CD14-positive monocyte (primary cell): ENCODE data around the gene PPOX. TPM values are rescaled to one million over a fixed set of nuclear protein-coding genes. Genes with fewer than 3 reads are reported as not detected.
A peak's percentile ranks its signal among the peaks of the same experiment; 100 is the strongest.

Experiments used
- DNase-seq, 3 donors: peaks; one replicate each; pipeline ENCODE4 v3.0.0-alpha.2; 2011 to 2022
- H2AFZ ChIP-seq: 2 replicates; pipeline ENCODE4 v1.6.0; 2012; ENCODE audit warnings: mild to moderate bottlenecking, low read depth, low read length, inconsistent platforms; ENCODE audit not compliant: insufficient read depth, poor library complexity, severe bottlenecking
- H3K27ac ChIP-seq, 2 donors: 1 replicate in 1 of 2; 2 replicates in 1 of 2; pipeline ENCODE4 v1.5.1; 2012 to 2013; ENCODE audit warnings: low read length in 2 of 2, control low read depth in 1 of 2, inconsistent platforms in 1 of 2, low read depth in 1 of 2, mild to moderate bottlenecking in 1 of 2
- H3K27me3 ChIP-seq, 2 donors: one replicate each; pipeline versions ENCODE4 v1.6.0 to v1.6.1; 2011 to 2013; ENCODE audit warnings: low read length in 2 of 2; ENCODE audit not compliant: control insufficient read depth in 2 of 2, insufficient read depth in 2 of 2
- H3K36me3 ChIP-seq, 2 donors: replicated peaks in 1 of 2; 1 replicate in 1 of 2; 2 replicates in 1 of 2; pipeline versions ENCODE4 v1.5.1 to v1.6.1; 2012 to 2013; ENCODE audit warnings: low read length in 2 of 2, control low read depth in 1 of 2, inconsistent platforms in 1 of 2, mild to moderate bottlenecking in 1 of 2; ENCODE audit not compliant: insufficient read depth in 2 of 2, control insufficient read depth in 1 of 2
- H3K4me1 ChIP-seq, 2 donors: 1 replicate in 1 of 2; 2 replicates in 1 of 2; pipeline versions ENCODE4 v1.5.1 to v1.6.1; 2012 to 2013; ENCODE audit warnings: low read length in 2 of 2, control low read depth in 1 of 2, inconsistent platforms in 1 of 2, mild to moderate bottlenecking in 1 of 2, moderate library complexity in 1 of 2; ENCODE audit not compliant: insufficient read depth in 2 of 2, control insufficient read depth in 1 of 2
- H3K4me2 ChIP-seq: replicated peaks from 2 replicates; pipeline ENCODE3; 2012; ENCODE audit warnings: low read length, moderate library complexity, mild to moderate bottlenecking; ENCODE audit not compliant: poor library complexity, severe bottlenecking; ENCODE audit errors: extremely low read depth
- H3K4me3 ChIP-seq, 3 experiments: fragments of 200-600 bp in 1 of 3; sonication (generic) in 1 of 3; replicated peaks in 1 of 3; 1 replicate in 2 of 3; 2 replicates in 1 of 3; pipeline ENCODE4 v1.5.1; 2011 to 2013; ENCODE audit warnings: low read length in 3 of 3, mild to moderate bottlenecking in 3 of 3, control low read depth in 2 of 3, low read depth in 2 of 3, inconsistent platforms in 1 of 3, moderate library complexity in 1 of 3
- H3K79me2 ChIP-seq: 2 replicates; pipeline ENCODE4 v1.6.0; 2012; ENCODE audit warnings: mild to moderate bottlenecking, control low read depth, inconsistent platforms, low read length, moderate library complexity; ENCODE audit not compliant: insufficient read depth
- H3K9ac ChIP-seq: 2 replicates; pipeline ENCODE4 v1.6.0; 2017; ENCODE audit warnings: low read length, mild to moderate bottlenecking; ENCODE audit not compliant: insufficient read depth, poor library complexity, severe bottlenecking
- H3K9me3 ChIP-seq, 2 donors: replicated peaks in 1 of 2; 1 replicate in 1 of 2; 2 replicates in 1 of 2; pipeline versions ENCODE4 v1.5.1 to v1.6.1; 2012 to 2013; ENCODE audit warnings: low read length in 2 of 2, control low read depth in 1 of 2; ENCODE audit not compliant: control insufficient read depth in 1 of 2, insufficient read depth in 1 of 2
- H4K20me1 ChIP-seq: 2 replicates; pipeline ENCODE4 v1.6.0; 2012; ENCODE audit warnings: mild to moderate bottlenecking, low read length, control low read depth, moderate library complexity; ENCODE audit not compliant: insufficient read depth
- H3K27ac Mint-ChIP-seq, 7 donors: one replicate each; pipeline ENCODE4 v1.8.0; 2020; ENCODE audit warnings: mild to moderate bottlenecking in 7 of 7, mixed read lengths in 7 of 7, moderate library complexity in 6 of 7, inconsistent platforms in 2 of 7
- H3K27me3 Mint-ChIP-seq, 3 donors: one replicate each; pipeline ENCODE4 v1.8.0; 2021 to 2022; ENCODE audit warnings: low read depth in 3 of 3, mild to moderate bottlenecking in 3 of 3, mixed read lengths in 3 of 3, moderate library complexity in 3 of 3, inconsistent platforms in 1 of 3
- H3K36me3 Mint-ChIP-seq, 2 donors: one replicate each; pipeline ENCODE4 v1.8.0; 2020; ENCODE audit warnings: mixed read lengths in 2 of 2, inconsistent platforms in 1 of 2, mild to moderate bottlenecking in 1 of 2
- H3K4me1 Mint-ChIP-seq: one replicate; pipeline ENCODE4 v1.8.0; 2020; ENCODE audit warnings: mild to moderate bottlenecking, mixed read lengths
- H3K4me3 Mint-ChIP-seq, 2 donors: one replicate each; pipeline ENCODE4 v1.8.0; 2020; ENCODE audit warnings: mild to moderate bottlenecking in 2 of 2, mixed read lengths in 2 of 2, moderate library complexity in 1 of 2
- H3K9me3 Mint-ChIP-seq, 7 donors: one replicate each; pipeline ENCODE4 v1.8.0; 2020 to 2022; ENCODE audit warnings: mixed read lengths in 7 of 7, mild to moderate bottlenecking in 6 of 7, moderate library complexity in 6 of 7, inconsistent platforms in 2 of 7
- CTCF ChIP-seq: fragments of 200-600 bp; IDR thresholded peaks from one replicate; pipeline ENCODE4 v1.8.0; 2022; ENCODE audit warnings: antibody characterized with exemption, mild to moderate bottlenecking
- WGBS: methylation state at CpG from one replicate; pipeline ENCODE4 v1.1.5; 2013; ENCODE audit warnings: missing lambda C conversion rate; ENCODE audit not compliant: insufficient coverage; 5-methylcytosine and 5-hydroxymethylcytosine counted together
- intact Hi-C, 2 donors: fragments of 100-400 bp; cut with micrococcal nuclease; formaldehyde crosslinking; loops; one replicate each; pipeline versions ENCODE4 v1.15.0 to v1.15.1; 2023
- polyA plus RNA-seq, 3 donors: library from polyadenylated mRNA; depleted of rRNA in 1 of 3; unstranded in 2 of 3; stranded (reverse) in 1 of 3; fragments of 300-500 nt in 2 of 3; fragments of >200 nt in 1 of 3; fragmentation: Illumina TruSeq in 2 of 3; gene quantifications; 1 replicate in 2 of 3; 2 replicates in 1 of 3; pipeline ENCODE4 v1.2.3, GENCODE V29; 2012 to 2021

The PPOX gene
- polyA plus RNA-seq, 3 donors, result 10.5 to 42.6 (median 10.8) TPM

GRCh38 chr1:161117759-161118581 lies 48.3 kb upstream of the PPOX start, which contains the start of the genes NIT1 and PFDN2:
TSS of gene NIT1 (plus strand) at chr1:161118105. CDS start at chr1:161118177, 72 bp downstream.
TSS of gene PFDN2 (minus strand) at chr1:161118037. CDS start at chr1:161118026, 11 bp downstream.
- H3K4me3 Mint-ChIP-seq, result peak within 1 kb of the TSS; percentile 90 to 95
- H3K9ac ChIP-seq, result peak within 1 kb of the TSS; percentile 96
- H3K79me2 ChIP-seq, result peaks cover 79% of the 10 kb centered on the region
- H3K27me3 ChIP-seq, result no peaks in the 10 kb centered on the region
- no peaks in the 10 kb centered on the region for H3K9me3 ChIP-seq
- H3K4me2 ChIP-seq, result peak within 1 kb of the TSS; percentile 97
- peak within 1 kb of the TSS; percentile 89 to 99 for H3K27ac ChIP-seq
- no peak for TF ChIP-seq CTCF
- H3K27ac Mint-ChIP-seq, result peak within 1 kb of the TSS; percentile 89 to 98 (median 94)
- intact Hi-C loops, result loop anchor here in 1 of 2 donors (2.0 to 5.0 kb wide), 3 partner anchors 15 to 51 kb away; partner anchors contain the start of genes ARHGAP30, DEDD and UFC1
- WGBS, result under 1% methylated on average over 52 of the region's 58 CpGs
- peaks cover 40% of the 10 kb centered on the region for H4K20me1 ChIP-seq
- peak; percentile 77 to 80 (median 78) for DNase-seq
- H3K4me1 ChIP-seq, result peaks cover 72 to 92% of the 10 kb centered on the region in 2 donors
- peak within 1 kb of the TSS; percentile 95 for H2AFZ ChIP-seq
- H3K36me3 Mint-ChIP-seq, result peaks cover 23 to 40% of the 10 kb centered on the region in 2 donors
- peaks cover 0 to under 1% (median 0%) of the 10 kb centered on the region in 7 donors for H3K9me3 Mint-ChIP-seq
- H3K36me3 ChIP-seq, result peaks cover 18 to 27% of the 10 kb centered on the region in 2 donors
- peaks cover 90% of the 10 kb centered on the region for H3K4me1 Mint-ChIP-seq
- peak within 1 kb of the TSS; percentile 71 to 100 (median 86) for H3K4me3 ChIP-seq
- no peaks in the 10 kb centered on the region for H3K27me3 Mint-ChIP-seq

DNA sequence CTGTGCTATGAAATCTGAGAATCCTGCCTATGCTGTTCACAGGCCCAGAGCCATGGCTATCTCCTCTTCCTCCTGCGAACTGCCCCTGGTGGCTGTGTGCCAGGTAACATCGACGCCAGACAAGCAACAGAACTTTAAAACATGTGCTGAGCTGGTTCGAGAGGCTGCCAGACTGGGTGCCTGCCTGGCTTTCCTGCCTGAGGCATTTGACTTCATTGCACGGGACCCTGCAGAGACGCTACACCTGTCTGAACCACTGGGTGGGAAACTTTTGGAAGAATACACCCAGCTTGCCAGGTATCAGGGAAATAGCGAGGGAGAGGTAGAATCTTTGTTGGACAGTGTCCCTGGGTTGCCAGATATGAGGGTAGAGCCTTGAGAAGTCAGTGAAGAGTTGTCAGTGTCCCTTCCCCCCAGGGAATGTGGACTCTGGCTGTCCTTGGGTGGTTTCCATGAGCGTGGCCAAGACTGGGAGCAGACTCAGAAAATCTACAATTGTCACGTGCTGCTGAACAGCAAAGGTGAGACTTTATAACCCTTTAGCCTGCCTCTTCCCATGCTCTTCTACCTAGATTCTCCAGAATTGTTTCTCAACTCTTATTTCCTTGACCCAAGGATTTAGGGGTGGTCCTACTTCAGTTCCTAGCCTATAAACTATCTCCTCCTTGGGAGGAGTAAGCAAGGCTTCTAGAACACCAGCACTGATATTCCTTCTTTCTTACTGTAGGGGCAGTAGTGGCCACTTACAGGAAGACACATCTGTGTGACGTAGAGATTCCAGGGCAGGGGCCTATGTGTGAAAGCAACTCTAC lies 46.9 kb upstream of the PPOX start:
- Histone ChIP-seq H4K20me1 (peaks cover 33% of the 10 kb centered on the region), H2AFZ (no peak overlapping the region), H3K27ac (peak overlapping the region; percentile 18 to 99), H3K4me3 (peak overlapping the region in 2 of 3 experiments; percentile 86 to 100), H3K79me2 (peaks cover 72% of the 10 kb centered on the region), H3K36me3 (peaks cover 30 to 40% of the 10 kb centered on the region in 2 donors), H3K4me2 (peak overlapping the region; percentile 97), H3K9ac (no peak overlapping the region), H3K9me3 (no peaks in the 10 kb centered on the region), H3K27me3 (no peaks in the 10 kb centered on the region), H3K4me1 (peaks cover 70 to 86% of the 10 kb centered on the region in 2 donors)
- Mint-ChIP-seq H3K4me3 (peak overlapping the region; percentile 90 to 95), H3K27ac (peak overlapping the region; percentile 89 to 98 (median 94)), H3K27me3 (no peaks in the 10 kb centered on the region), H3K4me1 (peaks cover 81% of the 10 kb centered on the region), H3K9me3 (peaks cover 0 to 2% (median 0%) of the 10 kb centered on the region in 7 donors), H3K36me3 (peaks cover 36 to 49% of the 10 kb centered on the region in 2 donors)
- DNase-seq, result peak; percentile 59 to 86 (median 72)
- intact Hi-C loops, result loop anchor here in 1 of 2 donors (2.0 to 5.0 kb wide), 3 partner anchors 14 to 52 kb away; partner anchors contain the start of genes ARHGAP30, DEDD and UFC1
- 63% methylated on average over 9 of the region's 10 CpGs for WGBS
- peak; percentile 76 for TF ChIP-seq CTCF
